Liver (tissue), 1 donor: ENCODE results near the gene FOXG1.

Experiments
- YY1 ChIP-seq: IDR thresholded peaks from 2 replicates; pipeline ENCODE4 v1.6.1; 2016; ENCODE audit warnings: antibody characterized with exemption, mild to moderate bottlenecking
- TF ChIP-seq, protein P1 (sequence below): IDR thresholded peaks from 2 replicates; pipeline ENCODE4 v1.6.1; 2016; ENCODE audit warnings: antibody characterized with exemption, mild to moderate bottlenecking

DNA sequence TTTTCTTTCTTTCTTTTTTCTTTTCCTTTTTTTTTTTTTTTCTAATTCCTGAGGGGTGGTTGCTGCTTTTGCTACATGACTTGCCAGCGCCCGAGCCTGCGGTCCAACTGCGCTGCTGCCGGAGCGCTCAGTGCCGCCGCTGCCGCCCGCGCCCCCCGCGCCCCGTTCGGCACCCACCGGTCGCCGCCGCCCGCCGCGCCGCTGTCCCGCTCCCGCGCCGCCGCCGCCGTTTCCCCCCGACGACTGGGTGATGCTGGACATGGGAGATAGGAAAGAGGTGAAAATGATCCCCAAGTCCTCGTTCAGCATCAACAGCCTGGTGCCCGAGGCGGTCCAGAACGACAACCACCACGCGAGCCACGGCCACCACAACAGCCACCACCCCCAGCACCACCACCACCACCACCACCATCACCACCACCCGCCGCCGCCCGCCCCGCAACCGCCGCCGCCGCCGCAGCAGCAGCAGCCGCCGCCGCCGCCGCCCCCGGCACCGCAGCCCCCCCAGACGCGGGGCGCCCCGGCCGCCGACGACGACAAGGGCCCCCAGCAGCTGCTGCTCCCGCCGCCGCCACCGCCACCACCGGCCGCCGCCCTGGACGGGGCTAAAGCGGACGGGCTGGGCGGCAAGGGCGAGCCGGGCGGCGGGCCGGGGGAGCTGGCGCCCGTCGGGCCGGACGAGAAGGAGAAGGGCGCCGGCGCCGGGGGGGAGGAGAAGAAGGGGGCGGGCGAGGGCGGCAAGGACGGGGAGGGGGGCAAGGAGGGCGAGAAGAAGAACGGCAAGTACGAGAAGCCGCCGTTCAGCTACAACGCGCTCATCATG, 654 bp downstream of the FOXG1 start:
- TF ChIP-seq YY1 = no peak
- TF ChIP-seq, protein P1, sequence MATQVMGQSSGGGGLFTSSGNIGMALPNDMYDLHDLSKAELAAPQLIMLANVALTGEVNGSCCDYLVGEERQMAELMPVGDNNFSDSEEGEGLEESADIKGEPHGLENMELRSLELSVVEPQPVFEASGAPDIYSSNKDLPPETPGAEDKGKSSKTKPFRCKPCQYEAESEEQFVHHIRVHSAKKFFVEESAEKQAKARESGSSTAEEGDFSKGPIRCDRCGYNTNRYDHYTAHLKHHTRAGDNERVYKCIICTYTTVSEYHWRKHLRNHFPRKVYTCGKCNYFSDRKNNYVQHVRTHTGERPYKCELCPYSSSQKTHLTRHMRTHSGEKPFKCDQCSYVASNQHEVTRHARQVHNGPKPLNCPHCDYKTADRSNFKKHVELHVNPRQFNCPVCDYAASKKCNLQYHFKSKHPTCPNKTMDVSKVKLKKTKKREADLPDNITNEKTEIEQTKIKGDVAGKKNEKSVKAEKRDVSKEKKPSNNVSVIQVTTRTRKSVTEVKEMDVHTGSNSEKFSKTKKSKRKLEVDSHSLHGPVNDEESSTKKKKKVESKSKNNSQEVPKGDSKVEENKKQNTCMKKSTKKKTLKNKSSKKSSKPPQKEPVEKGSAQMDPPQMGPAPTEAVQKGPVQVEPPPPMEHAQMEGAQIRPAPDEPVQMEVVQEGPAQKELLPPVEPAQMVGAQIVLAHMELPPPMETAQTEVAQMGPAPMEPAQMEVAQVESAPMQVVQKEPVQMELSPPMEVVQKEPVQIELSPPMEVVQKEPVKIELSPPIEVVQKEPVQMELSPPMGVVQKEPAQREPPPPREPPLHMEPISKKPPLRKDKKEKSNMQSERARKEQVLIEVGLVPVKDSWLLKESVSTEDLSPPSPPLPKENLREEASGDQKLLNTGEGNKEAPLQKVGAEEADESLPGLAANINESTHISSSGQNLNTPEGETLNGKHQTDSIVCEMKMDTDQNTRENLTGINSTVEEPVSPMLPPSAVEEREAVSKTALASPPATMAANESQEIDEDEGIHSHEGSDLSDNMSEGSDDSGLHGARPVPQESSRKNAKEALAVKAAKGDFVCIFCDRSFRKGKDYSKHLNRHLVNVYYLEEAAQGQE = no peak
